Pancreas (tissue), 10 donors: ENCODE results near the gene JADE2. TPM values are rescaled to one million over a fixed set of nuclear protein-coding genes. Genes with fewer than 3 reads are reported as not detected.
"Not testable (repeated sequence)": the region's sequence is repeated elsewhere in the genome, so short reads cannot be mapped to it uniquely, and the experiment has no call there.

Experiments used
- ATAC-seq, 4 donors: fragments of 200-7000 bp; cut with Tn5 transposase; one replicate each; pipeline versions ENCODE4 v1.8.0 to v1.9.1; 2020; ENCODE audit warnings: mild to moderate bottlenecking in 4 of 4, moderate library complexity in 4 of 4
- DNase-seq, 6 donors: peaks; one replicate each; pipeline ENCODE4 v3.0.0-alpha.2; 2020
- FAIRE-seq: peaks from 2 replicates; lab custom pipeline; 2012; peaks lifted over from hg19 to GRCh38; lab: Jason Lieb, UNC
- H3K27ac ChIP-seq, 4 donors: fragments of 200-600 bp; sonication (generic); 1 replicate in 3 of 4; 2 replicates in 1 of 4; pipeline versions ENCODE4 v1.5.0 to v1.8.0; 2020
- H3K27me3 ChIP-seq, 4 donors: fragments of 200-600 bp; one replicate each; pipeline ENCODE4 v1.8.0; 2021
- H3K36me3 ChIP-seq, 3 donors: fragments of 200-600 bp; sonication (generic) in 1 of 3; one replicate each; pipeline versions ENCODE4 v1.5.0 to v1.8.0; 2020 to 2021
- H3K4me1 ChIP-seq, 3 donors: fragments of 200-600 bp; one replicate each; pipeline ENCODE4 v1.8.0; 2021
- H3K4me3 ChIP-seq, 4 donors: fragments of 200-600 bp; sonication (generic) in 2 of 4; one replicate each; pipeline versions ENCODE4 v1.5.0 to v1.8.0; 2020 to 2021
- H3K9me3 ChIP-seq, 4 donors: fragments of 200-600 bp; one replicate each; pipeline ENCODE4 v1.8.0; 2021
- CTCF ChIP-seq, 4 donors: fragments of 200-600 bp; sonication (generic) in 3 of 4; IDR thresholded peaks; one replicate each; pipeline versions ENCODE4 v1.5.0 to v1.8.0; 2021; ENCODE audit warnings: antibody characterized with exemption in 4 of 4
- WGBS, 2 donors: extraction: QIAGEN DNeasy Blood & Tissue Kit; methylation state at CpG; one replicate each; pipeline ENCODE4 v1.1.7; 2013; 5-methylcytosine and 5-hydroxymethylcytosine counted together
- intact Hi-C, 3 donors: fragments of 100-400 bp; cut with DNase I; formaldehyde crosslinking; loops; one replicate each; pipeline versions ENCODE4 v1.11.1 to v1.14.2; 2022
- polyA plus RNA-seq, 2 donors: library from polyadenylated mRNA; stranded (reverse); fragments of 200-250 nt; gene quantifications; one replicate each; pipeline ENCODE4 v1.2.3, GENCODE V29; 2013
- total RNA-seq, 6 donors: library from RNA; stranded (reverse); fragmentation: NEBNext Ultra II Directional in 4 of 6; extraction: Animal tissue kit (Norgen Biotek cat#: 25700) in 4 of 6; gene quantifications; one replicate each; pipeline versions ENCODE4 v1.2.1 to v1.2.4, GENCODE V29; 2021 to 2023
- donor health status: healthy with polysubstance abuse.
- donor health status: DM: no; HTN: no; CAD: no; lungs with moderate emphysema.
- donor health status: DM: no; HTN: no; CAD: no.
- donor health status: control.
- donor health status: control.
- donor health status: Bipolar disorder and iron deficiency.
- donor health status: DM: yes; HTN: yes; CAD: no.
- donor health status: DM: no; HTN: no; CAD: no.
- donor health status: DM: no; HTN: no; CAD: no.
- donor health status: DM: yes; HTN: yes; CAD: no.

JADE2 gene
- total and polyA plus RNA-seq, 8 donors = 9.6 to 42.7 (median 26.6) TPM

DNA sequence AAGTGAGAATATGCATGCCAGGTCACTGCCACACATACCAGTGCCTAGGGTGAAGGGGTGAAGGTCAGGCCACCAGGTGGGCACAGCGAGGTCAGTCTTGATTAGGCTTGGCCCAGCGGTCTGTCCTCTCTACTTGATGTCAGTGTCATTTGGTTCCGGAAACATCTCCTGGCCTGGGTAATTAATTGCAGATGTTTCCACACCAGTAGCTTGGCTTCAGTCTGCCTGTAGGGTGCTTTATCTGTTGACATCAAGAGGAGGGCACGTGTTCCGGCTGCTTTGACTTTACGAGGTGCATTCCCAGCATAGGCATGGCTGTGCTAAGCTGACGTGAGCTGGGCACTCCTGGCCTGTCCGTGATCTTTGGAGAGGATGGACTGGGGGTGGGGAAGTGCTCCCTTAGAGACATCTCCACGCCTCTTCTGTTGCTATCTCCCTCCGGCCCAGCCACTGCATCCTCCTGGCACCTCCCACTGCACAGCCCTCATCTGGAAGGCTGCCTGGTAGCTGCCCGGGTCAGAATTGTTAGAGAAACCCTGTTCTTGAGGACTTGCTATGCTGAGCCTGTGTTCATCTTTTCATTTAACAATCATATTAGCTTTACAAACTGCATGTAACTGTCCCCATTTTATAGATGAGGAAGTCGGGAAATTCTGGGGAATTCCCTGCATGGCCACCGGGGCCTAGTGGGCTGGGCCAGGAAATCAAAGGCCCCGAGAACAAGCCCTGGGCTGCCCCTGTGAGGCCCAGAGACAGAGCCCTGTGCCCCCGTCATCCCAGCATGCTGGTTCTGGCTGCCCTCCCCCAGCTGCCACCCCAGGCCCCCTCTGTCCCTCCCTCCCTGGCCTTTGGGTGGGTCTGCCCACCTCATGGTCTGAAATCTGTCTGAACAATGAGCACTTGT is 29.1 kb downstream of the JADE2 start:
- Histone ChIP-seq H3K27me3 (no peaks in the 10 kb centered on the region), H3K4me1 (peaks cover 12 to 25% (median 14%) of the 10 kb centered on the region in 3 donors), H3K9me3 (no peaks in the 10 kb centered on the region), H3K27ac (peak overlapping the region in 2 of 4 donors; percentile 41 to 42), H3K4me3 (no peak overlapping the region), H3K36me3 (peaks cover 0 to 14% (median 0%) of the 10 kb centered on the region in 3 donors)
- intact Hi-C loops = no loop called here
- no peak for TF ChIP-seq CTCF (IDR thresholded peaks at IDR 0.05)
- peak in 3 of 4 donors; percentile 48 to 69 (median 58) for ATAC-seq
- WGBS, 2 donors = 62 to 64% methylated on average over 15 of the region's 15 CpGs
- DNase-seq = peak in 1 of 6 donors; percentile 29
- FAIRE-seq = no peak

DNA sequence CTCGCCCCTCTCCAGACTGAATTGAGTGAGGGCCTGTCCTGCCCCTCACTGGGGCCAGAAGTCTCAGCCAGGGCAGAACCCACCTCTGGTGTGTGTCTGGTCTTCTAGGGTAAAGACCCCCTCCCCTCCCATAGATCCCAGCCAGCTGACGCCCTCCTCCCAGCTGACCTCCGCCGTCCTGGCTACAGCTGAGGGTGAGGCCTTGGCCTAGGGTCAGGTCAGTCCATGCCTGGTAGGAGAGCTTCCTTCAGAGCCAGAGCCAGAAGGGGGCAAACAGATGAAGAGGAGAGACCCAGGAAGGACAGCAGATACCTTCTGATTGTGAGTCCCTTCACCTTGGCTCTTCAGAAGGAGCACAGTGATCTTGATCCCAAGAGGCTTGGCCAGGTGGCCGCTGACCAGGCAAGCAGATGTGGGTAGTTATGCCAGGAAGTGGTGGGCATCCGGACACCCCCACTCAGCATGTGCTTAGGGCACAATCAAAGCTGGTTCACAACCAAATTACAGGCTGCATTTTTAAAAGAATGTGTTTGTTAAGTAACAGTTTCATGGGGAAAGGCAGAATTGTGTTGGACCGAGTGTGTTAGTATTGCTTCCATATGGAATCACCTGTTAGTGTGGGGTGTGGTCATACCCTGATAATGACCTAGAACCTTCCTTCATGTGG is 29.9 kb downstream of the JADE2 start:
- no peak for TF ChIP-seq CTCF (IDR thresholded peaks at IDR 0.05)
- H3K36me3 ChIP-seq = peaks cover 0 to 15% (median 0%) of the 10 kb centered on the region in 3 donors
- FAIRE-seq (no peak), DNase-seq (peak in 1 of 6 donors; percentile 33), ATAC-seq (no peak)
- intact Hi-C loops = no loop called here
- H3K4me1 ChIP-seq = peaks cover 12 to 25% (median 14%) of the 10 kb centered on the region in 3 donors
- WGBS, 2 donors = 76 to 78% methylated on average over 7 of the region's 7 CpGs
- no peaks in the 10 kb centered on the region for H3K27me3 ChIP-seq
- H3K4me3 ChIP-seq = no peak overlapping the region
- no peaks in the 10 kb centered on the region for H3K9me3 ChIP-seq
- peak overlapping the region in 2 of 4 donors; percentile 41 to 42 for H3K27ac ChIP-seq

- TF ChIP-seq CTCF (IDR thresholded peaks at IDR 0.05) = no peak
- Histone ChIP-seq H3K36me3 (peaks cover 0 to 20% (median 5%) of the 10 kb centered on the region in 3 donors), H3K27me3 (no peaks in the 10 kb centered on the region), H3K4me1 (peaks cover 9 to 25% (median 12%) of the 10 kb centered on the region in 3 donors), H3K4me3 (no peak overlapping the region), H3K9me3 (no peaks in the 10 kb centered on the region), H3K27ac (peak overlapping the region in 2 of 4 donors; percentile 8 to 41)
- WGBS, 2 donors = 69 to 78% methylated on average over 11 of the region's 11 CpGs
- FAIRE-seq (no peak), DNase-seq (peak in 1 of 6 donors; percentile 55), ATAC-seq (peak in 3 of 4 donors; percentile 25 to 38 (median 29))
- intact Hi-C loops = no loop called here
Measured at GRCh38 chr5:134555890-134556311, 30.4 kb downstream of the JADE2 start.

DNA sequence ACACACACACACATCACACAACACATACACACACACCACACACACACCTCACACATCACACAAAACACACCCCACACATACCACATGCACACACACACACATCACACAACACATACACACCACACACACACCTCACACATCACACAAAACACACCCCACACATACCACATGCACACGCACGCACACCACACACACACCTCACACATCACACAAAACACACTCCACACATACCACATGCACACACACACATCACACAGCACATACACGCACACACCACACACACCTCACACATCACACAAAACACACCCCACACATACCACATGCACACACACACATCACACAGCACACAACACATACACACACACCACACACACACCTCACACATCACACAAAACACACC is 31.1 kb downstream of the JADE2 start:
- H3K4me1 ChIP-seq = peaks cover 8 to 25% (median 12%) of the 10 kb centered on the region in 3 donors
- H3K27me3 ChIP-seq, FAIRE-seq, H3K27ac ChIP-seq, H3K9me3 ChIP-seq, intact Hi-C loops, ATAC-seq, H3K4me3 ChIP-seq, DNase-seq: not testable (repeated sequence)
- WGBS, 2 donors = 95 to 100% methylated on average over 3 of the region's 3 CpGs
- H3K36me3 ChIP-seq = peaks cover 0 to 26% (median 12%) of the 10 kb centered on the region in 3 donors

DNA sequence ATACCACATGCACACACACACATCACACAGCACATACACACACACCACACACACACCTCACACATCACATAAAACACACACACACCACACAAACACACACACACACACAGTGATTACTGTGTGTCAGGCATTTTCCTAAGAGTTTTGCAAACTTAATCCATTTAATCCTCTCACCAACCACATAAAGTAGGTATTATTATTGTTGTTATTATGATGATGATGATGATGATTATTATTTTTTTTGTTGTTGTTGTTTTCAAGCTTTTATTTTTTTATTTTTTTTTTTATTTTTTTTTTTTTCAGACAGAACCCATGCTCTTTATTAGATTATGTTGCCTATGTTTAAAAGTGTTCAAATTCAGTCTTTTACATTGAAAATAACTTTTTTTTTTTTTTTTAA is 31.5 kb downstream of the JADE2 start:
- ATAC-seq (no peak), DNase-seq (no peak), FAIRE-seq (no peak)
- Histone ChIP-seq H3K4me1 (peaks cover 4 to 21% (median 11%) of the 10 kb centered on the region in 3 donors), H3K9me3 (no peaks in the 10 kb centered on the region), H3K27ac (no peak overlapping the region), H3K27me3 (no peaks in the 10 kb centered on the region), H3K36me3 (peaks cover 0 to 30% (median 15%) of the 10 kb centered on the region in 3 donors), H3K4me3 (no peak overlapping the region)
- intact Hi-C loops = no loop called here
- no peak for TF ChIP-seq CTCF (IDR thresholded peaks at IDR 0.05)
